Sigmoid colon (tissue), 7 donors: ENCODE measurements around the gene EID2. TPM values are rescaled to one million over a fixed set of nuclear protein-coding genes. Genes with fewer than 3 reads are reported as not detected.

Experiments used
- DNase-seq: peaks from one replicate; pipeline ENCODE4 v3.0.0-alpha.2; 2019
- H3K27ac ChIP-seq, 4 donors: fragments of 200-600 bp; sonication (generic); one replicate each; pipeline ENCODE4 v1.5.1; 2016 to 2019; ENCODE audit warnings: mild to moderate bottlenecking in 1 of 4
- H3K27me3 ChIP-seq, 3 donors: fragments of 200-600 bp; sonication (generic); one replicate each; pipeline ENCODE4 v1.5.1; 2019; ENCODE audit warnings: mild to moderate bottlenecking in 1 of 3
- H3K36me3 ChIP-seq, 4 donors: fragments of 200-600 bp; sonication (generic); one replicate each; pipeline ENCODE4 v1.5.1; 2016 to 2019
- H3K4me1 ChIP-seq, 4 donors: fragments of 200-600 bp; sonication (generic); one replicate each; pipeline ENCODE4 v1.5.1; 2017 to 2019
- H3K4me3 ChIP-seq, 4 donors: fragments of 200-600 bp; sonication (generic); one replicate each; pipeline ENCODE4 v1.5.1; 2017 to 2019; ENCODE audit warnings: mild to moderate bottlenecking in 2 of 4, moderate library complexity in 1 of 4
- H3K9me3 ChIP-seq, 4 donors: fragments of 200-600 bp in 3 of 4; sonication (generic) in 3 of 4; one replicate each; pipeline versions ENCODE4 v1.5.1 to v1.6.1; 2013 to 2019
- EP300 ChIP-seq, 4 donors: sonication (generic); formaldehyde crosslinking; IDR thresholded peaks; one replicate each; pipeline ENCODE4 v1.6.1; 2017; ENCODE audit warnings: antibody characterized with exemption in 4 of 4
- POLR2A ChIP-seq, 2 donors: fragments of 450-650 bp; IDR thresholded peaks; one replicate each; pipeline ENCODE4 v1.6.1; 2016; ENCODE audit warnings: antibody characterized with exemption in 2 of 2, mild to moderate bottlenecking in 2 of 2, moderate library complexity in 2 of 2
- POLR2AphosphoS5 ChIP-seq, 4 donors: sonication (generic); formaldehyde crosslinking; IDR thresholded peaks; one replicate each; pipeline ENCODE4 v1.6.1; 2017; ENCODE audit warnings: antibody characterized with exemption in 4 of 4
- WGBS, 2 donors: extraction: QIAGEN DNeasy Blood & Tissue Kit; methylation state at CpG; one replicate each; pipeline ENCODE4 v1.1.7; 2013; 5-methylcytosine and 5-hydroxymethylcytosine counted together
- intact Hi-C: fragments of 100-400 bp; cut with DNase I; formaldehyde crosslinking; loops from one replicate; pipeline ENCODE4 v1.15.1; 2023
- polyA plus RNA-seq, 3 donors: library from polyadenylated mRNA; stranded (reverse); fragments of 200-250 nt; gene quantifications; one replicate each; pipeline ENCODE4 v1.2.3, GENCODE V29; 2013
- total RNA-seq, 4 donors: library from RNA; depleted of rRNA; stranded (reverse); fragments of >200 nt; gene quantifications; one replicate each; pipeline ENCODE4 v1.1.0, GENCODE V29; 2016
- TF ChIP-seq, protein P1 (sequence below), 4 experiments: fragments of 450-650 bp in 3 of 4; fragments of 200-600 bp in 1 of 4; IDR thresholded peaks; one replicate each; pipeline ENCODE4 v1.5.1; 2016 to 2019; ENCODE audit warnings: antibody characterized with exemption in 4 of 4, mild to moderate bottlenecking in 3 of 4, moderate library complexity in 2 of 4
- donor health status: healthy with polysubstance abuse.
- donor health status: Bipolar disorder and iron deficiency.
- donor health status: healthy.

EID2 gene
- total and polyA plus RNA-seq, 7 donors: 7.6 to 16.4 (median 10.7) TPM

DNA sequence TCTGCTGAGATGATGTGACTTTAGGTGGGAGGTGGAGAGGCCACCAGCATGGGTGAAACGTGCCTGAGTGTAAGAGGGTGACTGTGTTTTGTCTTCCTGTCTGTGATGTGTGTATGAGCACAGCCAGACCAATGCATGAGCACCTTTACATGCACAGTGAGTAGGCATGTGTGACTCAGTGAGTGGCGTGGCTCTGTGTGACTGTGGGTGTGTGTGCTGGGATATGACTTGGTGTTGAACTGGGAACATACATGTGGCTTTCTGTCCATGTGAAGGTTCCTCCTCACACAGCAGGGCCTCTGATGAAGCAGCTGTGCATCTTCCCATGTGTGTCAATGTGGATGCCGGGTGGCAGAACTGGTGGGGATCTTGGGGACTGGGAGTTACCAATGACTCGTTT is 42.5 kb upstream of the EID2 start:
- intact Hi-C loops: no loop called here
- Histone ChIP-seq H3K36me3 (no peaks in the 10 kb centered on the region), H3K27ac (no peak overlapping the region), H3K4me1 (no peaks in the 10 kb centered on the region), H3K9me3 (peaks cover 0 to 6% (median 0%) of the 10 kb centered on the region in 4 donors), H3K4me3 (no peak overlapping the region), H3K27me3 (no peaks in the 10 kb centered on the region)
- 61 to 67% methylated on average over 4 of the region's 4 CpGs for WGBS, 2 donors
- no peak for DNase-seq
- no peak for TF ChIP-seq POLR2AphosphoS5 (IDR thresholded peaks at IDR 0.05)
- TF ChIP-seq POLR2A (IDR thresholded peaks at IDR 0.05): no peak
- TF ChIP-seq, protein P1, sequence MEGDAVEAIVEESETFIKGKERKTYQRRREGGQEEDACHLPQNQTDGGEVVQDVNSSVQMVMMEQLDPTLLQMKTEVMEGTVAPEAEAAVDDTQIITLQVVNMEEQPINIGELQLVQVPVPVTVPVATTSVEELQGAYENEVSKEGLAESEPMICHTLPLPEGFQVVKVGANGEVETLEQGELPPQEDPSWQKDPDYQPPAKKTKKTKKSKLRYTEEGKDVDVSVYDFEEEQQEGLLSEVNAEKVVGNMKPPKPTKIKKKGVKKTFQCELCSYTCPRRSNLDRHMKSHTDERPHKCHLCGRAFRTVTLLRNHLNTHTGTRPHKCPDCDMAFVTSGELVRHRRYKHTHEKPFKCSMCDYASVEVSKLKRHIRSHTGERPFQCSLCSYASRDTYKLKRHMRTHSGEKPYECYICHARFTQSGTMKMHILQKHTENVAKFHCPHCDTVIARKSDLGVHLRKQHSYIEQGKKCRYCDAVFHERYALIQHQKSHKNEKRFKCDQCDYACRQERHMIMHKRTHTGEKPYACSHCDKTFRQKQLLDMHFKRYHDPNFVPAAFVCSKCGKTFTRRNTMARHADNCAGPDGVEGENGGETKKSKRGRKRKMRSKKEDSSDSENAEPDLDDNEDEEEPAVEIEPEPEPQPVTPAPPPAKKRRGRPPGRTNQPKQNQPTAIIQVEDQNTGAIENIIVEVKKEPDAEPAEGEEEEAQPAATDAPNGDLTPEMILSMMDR (IDR thresholded peaks at IDR 0.05): no peak
- TF ChIP-seq EP300 (IDR thresholded peaks at IDR 0.05): no peak

DNA sequence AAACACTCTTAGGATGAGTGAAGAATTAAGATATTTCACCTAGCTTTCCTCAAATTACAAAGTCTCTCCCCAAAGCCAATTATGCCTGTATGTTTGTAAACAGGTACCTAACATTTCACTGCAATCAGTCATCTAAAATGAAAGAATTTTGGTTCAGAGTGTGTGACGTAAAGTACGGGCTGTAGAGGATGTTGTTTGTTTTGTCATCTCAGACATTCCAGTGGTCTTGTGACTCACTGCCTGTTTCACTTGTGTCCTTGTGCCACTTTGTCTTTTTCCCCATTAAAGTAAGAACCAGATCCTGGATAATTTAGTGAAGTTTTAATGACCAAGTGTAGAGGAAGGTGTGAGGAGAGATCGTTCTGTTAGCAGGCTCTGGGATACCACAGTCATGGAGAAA is 28.6 kb upstream of the EID2 start:
- DNase-seq: no peak
- no peaks in the 10 kb centered on the region for H3K36me3 ChIP-seq
- H3K27me3 ChIP-seq: no peaks in the 10 kb centered on the region
- no peaks in the 10 kb centered on the region for H3K9me3 ChIP-seq
- intact Hi-C loops: no loop called here
- H3K4me3 ChIP-seq: no peak overlapping the region
- no peak overlapping the region for H3K27ac ChIP-seq
- WGBS, 2 donors: 27 to 51% methylated on average over 3 of the region's 3 CpGs
- no peaks in the 10 kb centered on the region for H3K4me1 ChIP-seq
- TF ChIP-seq POLR2AphosphoS5 (IDR thresholded peaks at IDR 0.05) (no peak), POLR2A (IDR thresholded peaks at IDR 0.05) (no peak), EP300 (IDR thresholded peaks at IDR 0.05) (no peak)
- TF ChIP-seq, protein P1 (IDR thresholded peaks at IDR 0.05): no peak

DNA sequence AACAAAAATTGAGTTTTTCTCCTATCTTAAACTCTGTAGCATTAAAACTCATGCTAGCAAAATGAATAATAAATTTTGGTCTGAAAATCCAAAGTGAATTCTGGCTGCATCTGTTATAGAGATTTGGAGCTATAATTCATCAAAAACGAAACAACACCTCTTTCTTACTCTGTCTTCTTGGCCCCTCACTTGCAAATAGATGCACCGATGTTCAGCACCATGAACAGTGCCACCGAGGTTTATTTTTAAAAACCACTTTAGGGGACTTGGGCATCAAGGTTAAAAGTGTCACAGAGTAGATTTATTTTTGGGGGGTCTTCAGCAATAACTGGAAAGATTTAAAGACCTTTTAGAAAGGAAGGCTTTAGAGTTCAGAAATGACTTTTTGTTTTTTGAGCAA is 26.1 kb upstream of the EID2 start:
- intact Hi-C loops: no loop called here
- 36 to 53% methylated on average over 3 of the region's 3 CpGs for whole genome bisulfite sequencing, 2 donors
- Histone ChIP-seq H3K9me3 (no peaks in the 10 kb centered on the region), H3K4me3 (no peak overlapping the region), H3K36me3 (no peaks in the 10 kb centered on the region), H3K4me1 (no peaks in the 10 kb centered on the region), H3K27ac (no peak overlapping the region), H3K27me3 (no peaks in the 10 kb centered on the region)
- TF ChIP-seq, protein P1 (IDR thresholded peaks at IDR 0.05): no peak
- no peak for TF ChIP-seq POLR2AphosphoS5 (IDR thresholded peaks at IDR 0.05)
- TF ChIP-seq EP300 (IDR thresholded peaks at IDR 0.05): no peak
- TF ChIP-seq POLR2A (IDR thresholded peaks at IDR 0.05): no peak
- DNase-seq: no peak

DNA sequence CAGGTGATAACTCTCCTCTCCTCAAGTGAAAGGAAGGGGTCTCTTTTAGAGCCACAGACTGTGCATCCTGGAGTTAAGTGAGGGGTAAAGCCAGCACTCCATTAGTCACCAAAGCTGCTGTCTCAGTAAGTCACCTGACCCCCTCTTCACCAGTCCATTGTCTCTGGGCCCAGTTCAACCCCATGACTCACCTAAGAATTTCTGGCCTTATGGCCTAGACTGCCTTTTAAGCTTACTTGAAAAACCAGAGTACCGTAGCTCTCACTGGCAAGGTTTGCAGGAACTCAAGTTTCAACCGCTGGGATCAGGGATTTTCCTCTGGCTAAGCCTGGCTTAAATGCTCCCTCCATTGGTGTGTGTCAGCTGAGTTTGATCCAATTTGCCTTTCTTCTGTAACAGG is 23.4 kb upstream of the EID2 start:
- no peak overlapping the region for H3K4me3 ChIP-seq
- TF ChIP-seq, protein P1 (IDR thresholded peaks at IDR 0.05): no peak
- no peak for TF ChIP-seq EP300 (IDR thresholded peaks at IDR 0.05)
- no peak for TF ChIP-seq POLR2A (IDR thresholded peaks at IDR 0.05)
- no peak for TF ChIP-seq POLR2AphosphoS5 (IDR thresholded peaks at IDR 0.05)
- no peaks in the 10 kb centered on the region for H3K27me3 ChIP-seq
- H3K27ac ChIP-seq: no peak overlapping the region
- intact Hi-C loops: no loop called here
- H3K9me3 ChIP-seq: no peaks in the 10 kb centered on the region
- DNase-seq: no peak
- 86 to 91% methylated on average over 2 of the region's 2 CpGs for WGBS, 2 donors
- no peaks in the 10 kb centered on the region for H3K36me3 ChIP-seq
- H3K4me1 ChIP-seq: no peaks in the 10 kb centered on the region

DNA sequence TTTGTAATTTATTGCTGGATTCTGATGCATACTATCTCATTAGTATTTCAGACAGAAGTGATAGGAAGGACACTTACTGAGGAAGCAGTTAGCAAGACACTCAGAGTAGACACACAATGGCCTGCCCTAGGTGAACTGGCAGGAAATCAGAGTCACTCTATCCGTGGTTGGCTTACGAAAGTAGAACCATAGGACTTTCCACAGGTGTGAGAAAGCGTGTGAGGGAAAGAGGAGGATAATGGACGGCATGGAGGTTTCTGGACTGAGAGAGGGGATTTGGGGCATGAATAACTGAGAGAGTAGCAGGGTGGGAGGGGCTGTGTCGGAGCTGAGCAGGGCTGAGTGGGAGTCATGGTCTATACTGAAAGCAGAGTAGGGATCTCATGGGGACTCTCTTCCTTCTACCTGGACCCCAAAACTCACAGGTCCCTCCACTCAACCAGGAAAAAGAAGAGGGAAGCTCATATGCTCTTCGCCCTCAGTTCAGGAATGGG is 18.7 kb upstream of the EID2 start:
- DNase-seq: no peak
- Histone ChIP-seq H3K9me3 (no peaks in the 10 kb centered on the region), H3K4me3 (no peak overlapping the region), H3K36me3 (no peaks in the 10 kb centered on the region), H3K27me3 (no peaks in the 10 kb centered on the region), H3K27ac (no peak overlapping the region), H3K4me1 (peaks cover 0 to 5% (median 0%) of the 10 kb centered on the region in 4 donors)
- TF ChIP-seq POLR2A (IDR thresholded peaks at IDR 0.05): no peak
- no peak for TF ChIP-seq EP300 (IDR thresholded peaks at IDR 0.05)
- TF ChIP-seq, protein P1 (IDR thresholded peaks at IDR 0.05): no peak
- TF ChIP-seq POLR2AphosphoS5 (IDR thresholded peaks at IDR 0.05): no peak
- 70 to 73% methylated on average over 6 of the region's 6 CpGs for WGBS, 2 donors
- intact Hi-C loops: loop anchor here (10.0 kb wide), 1 partner anchor 206 kb away; no protein-coding TSS in a partner anchor
